Endothelial cell of umbilical vein (primary cell): ENCODE data around the gene HMGXB3. TPM values are rescaled to one million over a fixed set of nuclear protein-coding genes. Genes with fewer than 3 reads are reported as not detected.

Source experiments
- BruUV-seq: library from RNA; stranded (reverse); fragments of 400-500 nt; replicated peaks from 2 replicates; lab custom pipeline; 2021; lab: Mats Ljungman, UMichigan
- CTCF ChIA-PET: fragments of 300-600, 350-600 bp; sonication (Branson Sonifier 250); formaldehyde crosslinking; loops from one replicate; lab custom pipeline; 2021; ENCODE audit warnings: antibody characterized with exemption, inconsistent platforms; lab: Charles Lee
- POLR2A ChIA-PET: fragments of 300-600, 350-600 bp; sonication (Branson Sonifier 250); formaldehyde crosslinking; loops from one replicate; lab custom pipeline; 2021; ENCODE audit warnings: antibody characterized with exemption, inconsistent platforms; lab: Charles Lee
- DNase-seq: peaks from one replicate; pipeline ENCODE4 v3.0.0-alpha.2; 2011; ENCODE audit warnings: low read depth, low spot score
- FAIRE-seq: peaks from 2 replicates; lab custom pipeline; 2011; peaks lifted over from hg19 to GRCh38; lab: Jason Lieb, UNC
- H2AFZ ChIP-seq: 2 replicates; pipeline ENCODE4 v1.6.0; 2012; ENCODE audit warnings: low read depth, low read length, control low read depth, inconsistent platforms
- H3K27ac ChIP-seq: 2 replicates; pipeline ENCODE4 v1.5.1; 2011; ENCODE audit warnings: low read depth, mild to moderate bottlenecking, control low read depth, low read length, moderate library complexity; ENCODE audit not compliant: insufficient read depth
- H3K27me3 ChIP-seq, 2 experiments: 2 replicates each; pipeline versions ENCODE4 v1.6.0 to v1.6.1; 2011; ENCODE audit warnings: low read length in 2 of 2, mixed read lengths in 1 of 2; ENCODE audit not compliant: control insufficient read depth in 2 of 2, insufficient read depth in 2 of 2
- H3K36me3 ChIP-seq, 2 experiments: 2 replicates in 1 of 2; 3 replicates in 1 of 2; pipeline ENCODE4 v1.5.1; 2011; ENCODE audit warnings: low read length in 2 of 2, mild to moderate bottlenecking in 1 of 2, moderate library complexity in 1 of 2; ENCODE audit not compliant: control insufficient read depth in 2 of 2, insufficient read depth in 2 of 2; ENCODE audit errors: extremely low read depth in 1 of 2
- H3K4me1 ChIP-seq: 3 replicates; pipeline ENCODE4 v1.5.1; 2011; ENCODE audit warnings: mild to moderate bottlenecking, low read length; ENCODE audit not compliant: control insufficient read depth, insufficient read depth; ENCODE audit errors: extremely low read depth
- H3K4me2 ChIP-seq: 2 replicates; pipeline ENCODE4 v1.6.1; 2011; ENCODE audit warnings: low read length, control low read depth, mixed read lengths; ENCODE audit not compliant: insufficient read depth
- H3K4me3 ChIP-seq, 3 experiments: fragments of 200-600 bp in 1 of 3; sonication (generic), shearing (Covaris generic) in 1 of 3; replicated peaks in 1 of 3; 2 replicates each; pipeline ENCODE4 v1.5.1; 2011 to 2016; ENCODE audit warnings: control low read depth in 3 of 3, low read length in 3 of 3, mild to moderate bottlenecking in 2 of 3, inconsistent platforms in 1 of 3, low read depth in 1 of 3, moderate library complexity in 1 of 3; ENCODE audit not compliant: insufficient read depth in 1 of 3
- H3K79me2 ChIP-seq: 2 replicates; pipeline ENCODE4 v1.6.0; 2012; ENCODE audit warnings: low read length, inconsistent platforms; ENCODE audit not compliant: control insufficient read depth, insufficient read depth
- H3K9ac ChIP-seq: replicated peaks from 2 replicates; pipeline ENCODE3; 2011; ENCODE audit warnings: low read length, control low read depth; ENCODE audit not compliant: insufficient read depth; ENCODE audit errors: extremely low read depth
- H3K9me1 ChIP-seq: replicated peaks from 3 replicates; pipeline ENCODE4 v1.6.0; 2011; ENCODE audit warnings: mild to moderate bottlenecking, low read length; ENCODE audit not compliant: control insufficient read depth, insufficient read depth; ENCODE audit errors: extremely low read depth
- H3K9me3 ChIP-seq: replicated peaks from 2 replicates; pipeline ENCODE4 v1.5.1; 2012; ENCODE audit warnings: low read length, inconsistent platforms; ENCODE audit not compliant: control insufficient read depth, insufficient read depth
- H4K20me1 ChIP-seq: replicated peaks from 2 replicates; pipeline ENCODE3; 2011; ENCODE audit warnings: mild to moderate bottlenecking, low read length; ENCODE audit not compliant: control insufficient read depth, insufficient read depth; ENCODE audit errors: extremely low read depth
- EZH2 ChIP-seq: IDR thresholded peaks from 2 replicates; pipeline ENCODE4 v1.6.1; 2012; ENCODE audit warnings: borderline replicate concordance, low read depth, mild to moderate bottlenecking, moderate library complexity, low read length, inconsistent platforms; ENCODE audit not compliant: severe bottlenecking
- FOS ChIP-seq: IDR thresholded peaks from 2 replicates; pipeline ENCODE4 v1.6.1; 2011; ENCODE audit warnings: mild to moderate bottlenecking, low read length, moderate library complexity, borderline replicate concordance; ENCODE audit not compliant: insufficient read depth
- GATA2 ChIP-seq: IDR thresholded peaks from 2 replicates; pipeline ENCODE4 v1.7.0; 2011; ENCODE audit warnings: low read depth, mild to moderate bottlenecking, moderate library complexity, mixed read lengths, low read length; ENCODE audit not compliant: insufficient read length, insufficient read depth
- JUN ChIP-seq: IDR thresholded peaks from 2 replicates; pipeline ENCODE4 v1.6.1; 2011; ENCODE audit warnings: borderline replicate concordance, low read depth; ENCODE audit not compliant: insufficient read length, insufficient read depth
- MYC ChIP-seq: IDR thresholded peaks from one replicate; pipeline ENCODE4 v1.6.1; 2011; ENCODE audit warnings: mild to moderate bottlenecking, low read depth, low read length
- POLR2A ChIP-seq: IDR thresholded peaks from 2 replicates; pipeline ENCODE4 v1.6.1; 2012; ENCODE audit warnings: low read depth, mild to moderate bottlenecking, control low read depth, low read length
- POLR2AphosphoS5 ChIP-seq: IDR thresholded peaks from 2 replicates; pipeline ENCODE4 v1.6.1; 2012; ENCODE audit warnings: low read depth, mild to moderate bottlenecking, control low read depth, low read length, moderate library complexity; ENCODE audit not compliant: insufficient read depth
- dilution Hi-C: fragments of 300-500 bp; cut with MboI; formaldehyde crosslinking; loops from one replicate; pipeline ENCODE4 v1.15.0; 2019; ENCODE audit warnings: low sequenced_read_pairs; ENCODE audit not compliant: extremely low pct_ligation_motif_present
- intact Hi-C: fragments of 100-400 bp; cut with micrococcal nuclease; formaldehyde crosslinking; loops from one replicate; pipeline ENCODE4 v1.10.0; 2022
- polyA plus RNA-seq, 4 experiments: library from polyadenylated mRNA; depleted of rRNA in 3 of 4; stranded (reverse) in 3 of 4; unstranded in 1 of 4; fragments of >200 nt; gene quantifications; 2 replicates each; pipeline versions ENCODE4 v1.2.1 to v1.2.3, GENCODE V29; 2011 to 2012; ENCODE audit warnings: missing spikeins in 1 of 4
- total RNA-seq: library from RNA; stranded (reverse); gene quantifications from 2 replicates; pipeline ENCODE4 v1.2.3, GENCODE V29; 2021
- TF ChIP-seq, protein P1 (sequence below), 2 donors: IDR thresholded peaks; 1 replicate in 1 of 2; 2 replicates in 1 of 2; pipeline ENCODE4 v1.5.1; 2011; ENCODE audit warnings: low read length in 2 of 2, mild to moderate bottlenecking in 2 of 2, moderate library complexity in 2 of 2, control low read depth in 1 of 2, inconsistent platforms in 1 of 2, low read depth in 1 of 2; ENCODE audit not compliant: insufficient read depth in 1 of 2; ENCODE audit errors: extremely low read depth in 1 of 2
- TF ChIP-seq, protein P2 (sequence below): IDR thresholded peaks from 2 replicates; pipeline ENCODE4 v1.6.1; 2011; ENCODE audit not compliant: insufficient read depth, insufficient read length

Gene HMGXB3
- total and polyA plus RNA-seq, 2 donors (not counting 3 experiments of a cell fraction or from before 2014, with no cell fraction given), result 34.8 to 52.6 TPM

DNA sequence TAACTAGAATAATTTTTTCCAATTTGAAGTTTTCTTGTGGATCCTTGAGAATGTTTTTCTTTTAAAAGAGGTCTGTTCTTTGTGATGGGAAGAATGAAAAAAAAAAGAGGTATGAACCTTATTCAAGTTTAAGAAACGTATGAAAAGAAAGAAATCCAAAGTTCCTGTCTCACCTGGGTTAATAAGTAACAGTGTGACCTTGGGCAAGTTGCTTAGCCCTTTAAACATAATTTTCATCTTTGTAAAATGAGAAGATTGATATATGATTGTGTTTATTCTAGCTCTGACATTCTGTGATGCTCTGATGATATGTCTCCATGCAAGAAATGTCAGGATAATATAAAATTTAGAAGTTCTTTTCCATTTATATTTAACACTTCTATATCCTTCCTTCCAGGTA is 20.6 kb upstream of the HMGXB3 start:
- Histone ChIP-seq H3K4me3 (no peak overlapping the region), H2AFZ (no peak overlapping the region), H3K9me3 (no peaks in the 10 kb centered on the region), H3K4me2 (no peak overlapping the region), H3K9ac (no peak overlapping the region), H3K27me3 (no peaks in the 10 kb centered on the region), H3K79me2 (no peaks in the 10 kb centered on the region), H3K4me1 (no peaks in the 10 kb centered on the region), H4K20me1 (no peaks in the 10 kb centered on the region), H3K36me3 (peaks cover 2 to 5% of the 10 kb centered on the region in 2 experiments), H3K9me1 (no peaks in the 10 kb centered on the region), H3K27ac (no peak overlapping the region)
- dilution Hi-C loops (no loop called here), intact Hi-C loops (no loop called here)
- POLR2A ChIA-PET, result no interaction called here
- CTCF ChIA-PET, result interaction anchor here (1.0 to 4.5 kb wide), 3 partner anchors 8 to 142 kb away, joined by 3 to 38 read pairs (median 4); no protein-coding TSS in a partner anchor
- BruUV-seq, result no TSS peak
- no peak for FAIRE-seq
- DNase-seq, result no peak
- TF ChIP-seq, protein P1, sequence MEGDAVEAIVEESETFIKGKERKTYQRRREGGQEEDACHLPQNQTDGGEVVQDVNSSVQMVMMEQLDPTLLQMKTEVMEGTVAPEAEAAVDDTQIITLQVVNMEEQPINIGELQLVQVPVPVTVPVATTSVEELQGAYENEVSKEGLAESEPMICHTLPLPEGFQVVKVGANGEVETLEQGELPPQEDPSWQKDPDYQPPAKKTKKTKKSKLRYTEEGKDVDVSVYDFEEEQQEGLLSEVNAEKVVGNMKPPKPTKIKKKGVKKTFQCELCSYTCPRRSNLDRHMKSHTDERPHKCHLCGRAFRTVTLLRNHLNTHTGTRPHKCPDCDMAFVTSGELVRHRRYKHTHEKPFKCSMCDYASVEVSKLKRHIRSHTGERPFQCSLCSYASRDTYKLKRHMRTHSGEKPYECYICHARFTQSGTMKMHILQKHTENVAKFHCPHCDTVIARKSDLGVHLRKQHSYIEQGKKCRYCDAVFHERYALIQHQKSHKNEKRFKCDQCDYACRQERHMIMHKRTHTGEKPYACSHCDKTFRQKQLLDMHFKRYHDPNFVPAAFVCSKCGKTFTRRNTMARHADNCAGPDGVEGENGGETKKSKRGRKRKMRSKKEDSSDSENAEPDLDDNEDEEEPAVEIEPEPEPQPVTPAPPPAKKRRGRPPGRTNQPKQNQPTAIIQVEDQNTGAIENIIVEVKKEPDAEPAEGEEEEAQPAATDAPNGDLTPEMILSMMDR (IDR thresholded peaks at IDR 0.05; ENCODE audit: extremely low read depth in 1 of 2, insufficient read depth in 1 of 2, low read depth in 1 of 2, low read length in 2 of 2), result no peak
- TF ChIP-seq GATA2 (no peak), POLR2AphosphoS5 (no peak), EZH2 (no peak), FOS (no peak), POLR2A (no peak), JUN (no peak), MYC (no peak)
- TF ChIP-seq, protein P2, sequence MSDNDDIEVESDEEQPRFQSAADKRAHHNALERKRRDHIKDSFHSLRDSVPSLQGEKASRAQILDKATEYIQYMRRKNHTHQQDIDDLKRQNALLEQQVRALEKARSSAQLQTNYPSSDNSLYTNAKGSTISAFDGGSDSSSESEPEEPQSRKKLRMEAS, result no peak
